Measurements from ENCODE around the gene FBLN1.
A peak's percentile ranks its signal among the peaks of the same experiment; 100 is the strongest.

The FBLN1 gene

DNA sequence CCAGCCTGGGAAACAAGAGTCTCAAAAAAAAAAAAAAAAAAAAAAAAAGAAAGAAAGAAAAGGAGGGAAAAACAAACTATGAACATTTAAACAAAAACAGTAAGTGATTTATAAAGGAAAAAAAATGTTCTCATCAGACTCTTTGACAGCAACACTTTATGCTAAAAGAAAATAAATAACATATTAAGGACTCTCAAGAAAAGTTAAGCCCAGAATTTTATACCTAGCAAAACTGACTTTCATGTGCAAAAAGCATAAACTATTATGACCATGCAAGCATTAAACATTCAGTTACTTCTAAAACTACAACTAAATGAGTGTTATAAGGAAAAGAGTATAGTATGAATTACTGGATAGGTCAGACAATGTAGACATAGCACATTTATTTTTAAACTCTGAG is 68.4 kb downstream of the FBLN1 start:
- no peak for DNase-seq (ENCODE audit: low read depth)

DNA sequence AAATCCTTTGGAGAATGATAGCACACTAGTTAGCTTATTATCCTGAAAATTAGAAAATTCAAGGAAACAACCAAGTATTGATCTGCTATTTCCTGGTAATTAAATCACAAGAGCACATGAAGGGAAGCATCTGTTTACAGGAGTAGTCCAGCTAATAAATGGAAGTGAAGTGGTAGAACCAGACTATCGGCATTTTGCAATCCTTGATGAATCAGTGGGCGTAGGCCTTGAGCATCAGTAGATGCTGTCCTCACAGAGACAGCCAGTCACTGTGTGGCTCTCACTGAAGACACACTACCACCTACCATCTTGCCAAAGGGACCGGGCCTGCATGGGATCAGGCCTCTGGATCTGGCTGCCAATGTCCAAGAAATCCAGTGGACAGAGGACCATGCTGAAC is 69.8 kb downstream of the FBLN1 start:
- DNase-seq (ENCODE audit: low read depth), result no peak

DNA sequence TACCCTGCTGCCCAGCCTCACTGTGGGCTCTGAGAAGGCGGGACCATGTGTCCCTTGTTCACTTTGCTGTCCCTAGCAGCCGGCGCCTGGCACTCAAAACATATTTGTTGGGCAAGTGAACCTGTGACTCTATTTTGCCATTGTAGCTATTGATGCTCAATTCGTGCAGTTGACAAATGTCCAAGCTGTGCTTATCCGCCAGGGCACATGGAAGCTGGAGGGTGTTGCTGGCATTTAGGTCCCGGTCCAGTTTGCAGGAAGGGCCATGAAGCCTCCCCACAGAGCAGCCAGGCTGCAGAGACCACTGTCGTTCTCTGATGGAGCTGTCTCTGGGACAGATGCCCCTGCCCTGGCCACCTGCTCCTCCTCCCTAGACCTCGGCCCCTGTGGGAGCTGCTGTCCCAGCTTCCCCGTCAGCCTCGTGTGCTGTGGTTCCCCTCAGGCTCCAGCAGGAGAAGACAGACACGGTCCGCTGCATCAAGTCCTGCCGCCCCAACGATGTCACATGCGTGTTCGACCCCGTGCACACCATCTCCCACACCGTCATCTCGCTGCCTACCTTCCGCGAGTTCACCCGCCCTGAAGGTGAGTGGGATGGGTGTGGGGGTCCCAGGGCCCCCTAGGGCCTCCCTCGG is 71.5 kb downstream of the FBLN1 start:
- DNase-seq (ENCODE audit: low read depth), result no peak

DNA sequence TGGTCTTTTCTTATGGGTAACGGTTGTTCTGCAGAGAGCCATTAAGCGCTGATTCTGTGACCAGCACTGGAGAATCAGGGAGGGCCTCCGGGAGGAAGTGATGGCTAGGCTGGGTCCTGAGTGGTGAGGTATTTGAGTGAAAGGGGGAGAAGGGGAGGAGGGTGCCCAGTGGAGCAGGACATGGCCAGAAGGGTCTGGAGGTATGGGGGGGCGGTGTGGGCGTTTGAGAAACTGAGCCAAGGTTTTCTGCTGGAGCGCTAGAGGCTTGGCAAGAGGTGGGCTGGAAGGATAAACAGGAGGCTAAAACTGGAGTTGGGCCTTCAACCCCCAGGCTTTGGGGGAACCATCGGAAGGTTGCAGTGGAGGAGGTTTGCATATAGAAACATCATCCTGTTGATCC is 72.5 kb downstream of the FBLN1 start:
- DNase-seq (ENCODE audit: low read depth), result no peak

DNA sequence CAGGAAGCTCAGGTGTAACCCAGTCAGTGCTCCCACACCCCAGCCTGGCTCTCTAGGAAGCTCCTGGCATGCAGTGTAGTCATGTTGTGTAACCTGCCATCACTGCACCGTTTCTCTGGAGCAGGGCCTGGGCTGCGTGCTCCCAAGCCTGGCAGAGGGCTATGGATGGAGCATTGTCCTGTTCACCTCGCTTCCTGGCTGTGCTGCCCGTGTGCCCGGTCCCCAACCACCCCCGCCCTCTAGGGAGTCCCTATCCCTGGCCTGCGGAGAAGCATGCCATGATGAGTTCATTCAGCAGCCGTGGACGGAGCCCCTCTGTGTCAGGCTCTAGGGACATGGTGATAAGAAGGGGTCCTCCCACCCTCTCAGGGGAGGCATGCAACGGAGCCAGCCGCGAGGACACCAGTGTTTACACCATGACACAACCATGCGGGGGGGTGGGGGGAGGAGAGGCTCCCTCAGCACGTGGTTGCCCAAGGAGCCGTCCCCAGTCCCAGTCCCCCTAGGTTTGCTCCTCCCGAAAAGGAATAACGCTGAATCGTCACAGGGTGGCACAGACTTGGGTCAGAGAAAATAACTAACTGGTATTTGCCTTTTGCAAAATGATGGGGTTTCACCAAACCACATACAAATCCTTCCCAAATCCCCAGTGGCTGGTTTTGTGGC is 73.1 kb downstream of the FBLN1 start:
- no peak for DNase-seq (ENCODE audit: low read depth)

DNA sequence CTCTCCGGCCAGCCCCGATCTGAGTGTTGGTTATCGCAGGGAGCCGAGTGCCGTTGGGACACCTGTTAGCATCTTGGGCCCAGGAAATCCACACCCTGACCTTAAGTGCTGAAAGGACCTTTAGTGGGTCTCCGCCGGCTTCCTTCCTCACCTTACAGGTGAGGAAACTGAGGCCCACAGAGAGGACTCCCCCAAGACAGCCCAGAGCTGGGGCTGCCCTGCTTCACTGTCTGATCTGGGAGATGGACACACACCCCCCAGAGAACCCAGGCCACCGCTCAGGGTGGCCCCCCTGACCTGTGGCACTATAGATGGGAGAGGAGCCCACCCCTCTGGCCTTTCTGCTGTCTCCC is 73.6 kb downstream of the FBLN1 start:
- DNase-seq (ENCODE audit: low read depth), result no peak

DNA sequence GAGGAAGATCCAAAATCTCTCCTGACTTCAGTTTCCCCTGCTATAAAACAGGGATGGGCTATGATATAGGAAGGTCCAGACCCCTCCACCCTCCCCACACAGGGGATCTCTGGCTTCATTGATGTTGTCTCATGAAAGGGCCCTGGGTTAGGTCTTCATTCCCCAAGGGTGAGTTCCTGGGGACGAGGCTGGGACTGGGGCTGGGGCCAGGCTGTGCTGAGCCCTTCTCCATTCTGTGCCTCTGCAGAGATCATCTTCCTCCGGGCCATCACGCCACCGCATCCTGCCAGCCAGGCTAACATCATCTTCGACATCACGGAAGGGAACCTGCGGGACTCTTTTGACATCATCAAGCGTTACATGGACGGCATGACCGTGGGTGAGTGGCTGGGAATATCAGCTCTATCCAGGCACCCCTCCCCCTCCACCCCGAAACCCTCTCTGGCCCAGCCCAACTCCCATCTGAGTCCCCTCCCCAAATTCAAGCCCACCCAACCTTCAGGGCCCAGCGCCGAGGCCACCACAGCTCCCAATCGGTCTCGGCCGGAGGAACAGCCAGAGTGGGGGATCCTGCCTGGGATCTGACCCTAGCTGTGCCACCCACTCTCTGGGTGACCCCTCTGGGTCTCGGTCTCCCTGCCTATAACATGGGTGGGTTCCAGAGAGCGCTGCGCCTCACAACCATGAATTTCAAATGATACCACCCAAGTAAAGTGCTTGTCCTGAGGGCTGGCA is 74.2 kb downstream of the FBLN1 start:
- DNase-seq (ENCODE audit: low read depth), result no peak

DNA sequence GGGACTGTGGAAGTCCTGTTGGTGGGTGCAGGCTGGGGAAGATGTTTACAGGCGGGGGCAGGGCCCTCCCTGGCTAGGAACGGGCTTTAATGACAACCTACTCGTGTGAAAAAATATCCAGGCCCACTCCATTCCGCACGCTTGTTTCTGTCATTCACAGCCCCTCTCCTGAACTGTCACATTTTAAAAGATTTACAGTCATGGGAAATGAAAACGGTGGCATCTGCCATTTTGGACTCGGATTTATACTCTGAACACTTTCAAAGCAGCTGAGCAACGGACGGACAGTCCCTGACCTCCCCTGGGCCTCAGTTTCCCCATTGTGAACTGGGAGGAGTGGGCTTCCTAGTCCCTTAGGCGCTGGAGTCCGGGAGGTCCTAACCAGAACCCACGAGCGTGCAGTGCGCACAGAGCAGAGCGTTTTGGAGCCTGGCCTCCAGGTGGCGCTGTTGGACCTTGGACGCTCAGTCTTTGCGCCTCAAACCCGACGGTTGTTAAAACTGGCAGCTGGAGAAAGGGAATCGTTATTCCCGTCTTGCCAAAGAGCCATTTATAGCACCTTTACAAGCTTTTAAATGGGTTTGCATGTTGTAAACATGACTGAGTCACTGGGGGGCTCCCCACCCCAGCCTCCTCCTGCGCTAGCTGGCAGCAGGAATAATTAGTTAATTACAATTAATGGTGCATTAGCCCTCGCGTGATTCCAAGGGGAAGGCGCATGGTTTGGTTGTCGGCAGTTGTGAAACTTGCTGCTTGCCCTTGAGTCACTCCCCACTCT is 75.3 kb downstream of the FBLN1 start:
- DNase-seq (ENCODE audit: low read depth), result peak; percentile 69

DNA sequence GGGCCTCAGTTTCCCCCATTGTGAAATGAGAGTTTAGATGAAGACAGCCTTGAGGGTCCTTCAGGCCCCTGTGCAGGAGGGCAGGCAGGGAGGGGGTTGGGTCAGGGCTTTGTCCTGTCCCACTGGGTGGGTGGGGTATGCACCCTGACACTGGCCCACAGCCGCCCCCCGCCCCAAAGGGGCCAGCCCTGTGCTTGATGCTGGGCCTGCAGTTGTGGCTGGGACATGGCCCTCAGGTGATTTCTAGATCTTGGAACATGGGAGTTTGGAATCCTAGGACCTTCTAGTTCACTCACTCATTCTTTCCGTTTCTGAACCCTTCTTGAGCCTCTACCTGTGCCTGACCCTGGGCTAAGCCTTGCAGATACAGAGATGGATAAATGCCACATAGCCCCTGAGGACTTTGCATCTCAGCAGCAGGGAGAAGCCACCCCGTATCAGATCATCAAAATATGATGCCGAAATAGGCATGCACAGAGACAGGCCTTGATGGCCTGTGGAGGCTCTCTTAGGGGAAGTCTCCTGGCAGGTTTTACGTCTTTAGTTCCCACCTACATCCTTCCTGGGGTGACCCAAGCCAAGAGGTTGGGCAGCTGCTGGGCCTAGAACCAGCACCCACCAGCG is 76.0 kb downstream of the FBLN1 start:
- DNase-seq (ENCODE audit: low read depth), result no peak

DNA sequence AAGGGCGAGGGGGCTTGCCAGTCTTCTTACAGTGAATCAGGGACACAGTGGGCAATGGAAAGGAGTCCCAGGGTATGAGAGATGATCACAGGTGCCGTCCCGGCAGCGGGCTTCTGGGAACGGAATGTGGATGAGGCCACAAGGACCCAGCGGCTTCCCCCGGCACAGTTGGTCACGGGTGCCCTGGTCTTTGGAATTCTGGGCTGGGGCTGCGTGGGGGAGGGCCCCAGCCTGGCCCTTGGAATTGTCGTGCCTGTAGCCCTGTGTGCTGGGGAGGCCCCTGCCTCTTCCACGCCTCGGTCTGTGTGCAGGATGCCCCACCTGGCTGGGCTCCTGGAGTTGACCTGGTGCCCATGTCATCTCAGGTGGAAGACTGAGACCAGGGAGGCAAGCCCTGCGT is 76.6 kb downstream of the FBLN1 start:
- no peak for DNase-seq (ENCODE audit: low read depth)

DNA sequence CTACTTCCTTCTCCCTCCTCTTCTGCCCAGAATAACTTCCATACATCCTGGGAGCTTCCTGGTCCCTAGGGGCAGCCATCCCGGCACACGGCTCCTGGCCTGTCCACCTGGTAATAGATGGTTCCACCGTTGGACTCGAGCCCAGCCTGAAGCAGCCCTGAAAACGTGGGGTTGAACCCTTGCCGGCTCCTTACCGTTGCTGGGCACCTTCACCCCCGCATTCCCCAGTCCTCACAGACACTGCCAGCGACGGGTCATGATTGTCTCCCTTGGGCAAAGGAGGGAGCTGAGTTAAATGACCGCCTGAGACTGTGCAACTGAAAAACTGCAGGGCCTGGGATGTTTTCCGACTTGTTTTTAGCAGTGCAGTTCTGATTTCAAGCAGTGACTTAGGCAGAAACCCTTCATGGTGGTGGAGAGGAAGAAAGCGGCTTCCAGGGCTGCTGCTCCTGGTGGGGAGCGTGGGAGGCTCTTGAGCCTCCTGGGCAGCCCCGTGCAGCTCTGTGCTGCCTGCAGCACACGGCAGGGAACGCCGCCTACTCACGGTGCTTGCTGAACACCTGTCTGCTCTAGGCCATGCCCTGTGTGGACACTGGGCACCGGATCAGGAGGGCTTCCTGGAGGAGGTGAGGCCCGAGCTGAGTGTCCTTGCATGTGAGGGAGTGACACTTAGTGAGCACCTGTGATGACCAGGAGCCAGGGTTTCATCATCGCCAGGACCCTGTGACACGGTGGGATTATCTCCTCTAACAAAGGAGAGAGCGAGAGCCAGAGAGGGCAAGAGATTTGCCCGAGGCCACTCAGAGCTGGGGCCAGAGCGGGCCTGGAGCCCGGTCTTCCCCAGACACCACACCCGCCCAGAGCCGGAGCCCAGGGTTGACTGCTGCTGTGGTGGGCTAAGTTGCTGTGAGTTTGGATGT is 77.4 kb downstream of the FBLN1 start:
- no peak for DNase-seq (ENCODE audit: low read depth)

DNA sequence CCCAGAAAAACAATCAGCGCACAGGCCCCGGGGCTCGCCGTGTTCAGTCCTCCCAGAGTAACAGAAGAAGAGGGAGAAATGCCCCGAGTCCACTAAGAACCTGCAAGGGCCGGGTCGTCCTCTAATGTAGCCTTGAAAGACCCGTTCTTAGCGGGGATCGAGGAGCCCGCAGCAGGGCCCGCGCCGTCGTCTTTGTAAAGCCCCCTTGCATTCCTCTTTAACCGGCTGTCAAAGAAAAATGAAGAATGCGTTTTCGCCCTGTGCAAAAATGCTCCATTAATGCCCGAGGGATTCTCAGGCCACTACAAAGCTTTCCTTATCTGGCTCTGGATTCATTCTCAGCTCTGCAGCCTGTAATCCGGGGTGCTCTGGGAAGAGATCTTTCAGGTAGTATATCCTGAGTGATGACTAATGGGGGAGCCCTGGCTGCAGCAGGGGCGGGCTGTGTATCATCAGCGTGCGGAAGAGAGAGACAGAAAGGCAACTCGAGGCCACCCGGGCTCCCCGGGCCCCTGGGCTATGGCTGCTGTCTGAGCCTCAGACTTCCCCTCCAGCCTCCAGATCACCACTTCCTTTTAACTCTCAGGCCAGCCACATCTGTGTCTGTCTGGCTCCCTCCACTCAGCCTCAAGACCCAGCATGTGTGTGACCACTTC is 78.2 kb downstream of the FBLN1 start:
- no peak for DNase-seq (ENCODE audit: low read depth)

DNA sequence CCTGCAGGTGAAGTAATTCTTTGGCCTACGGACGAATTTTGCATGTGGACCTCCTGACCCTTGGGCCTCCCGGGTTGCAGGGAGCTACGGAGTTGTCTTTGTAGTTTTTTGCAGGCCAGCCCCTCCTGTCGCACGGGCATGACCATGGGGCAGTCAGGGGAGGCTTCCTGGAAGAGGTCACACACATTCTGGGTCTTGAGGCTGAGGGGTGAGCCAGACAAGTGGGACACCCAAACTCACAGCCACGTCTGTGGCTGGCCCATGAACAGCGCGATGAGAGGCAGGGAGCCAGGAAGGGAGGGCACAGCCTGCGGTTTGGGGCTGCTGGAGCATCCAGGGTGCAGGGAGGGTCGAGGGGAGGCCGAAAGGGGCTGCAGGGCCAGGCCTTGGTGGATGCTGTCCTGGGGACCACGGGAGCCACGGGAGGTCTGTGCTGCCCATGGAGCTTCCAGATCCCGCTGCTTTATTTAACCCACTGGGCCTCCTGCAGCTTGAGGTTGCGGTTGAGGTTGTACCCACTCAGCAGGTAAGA is 78.9 kb downstream of the FBLN1 start:
- DNase-seq (ENCODE audit: low read depth), result no peak

DNA sequence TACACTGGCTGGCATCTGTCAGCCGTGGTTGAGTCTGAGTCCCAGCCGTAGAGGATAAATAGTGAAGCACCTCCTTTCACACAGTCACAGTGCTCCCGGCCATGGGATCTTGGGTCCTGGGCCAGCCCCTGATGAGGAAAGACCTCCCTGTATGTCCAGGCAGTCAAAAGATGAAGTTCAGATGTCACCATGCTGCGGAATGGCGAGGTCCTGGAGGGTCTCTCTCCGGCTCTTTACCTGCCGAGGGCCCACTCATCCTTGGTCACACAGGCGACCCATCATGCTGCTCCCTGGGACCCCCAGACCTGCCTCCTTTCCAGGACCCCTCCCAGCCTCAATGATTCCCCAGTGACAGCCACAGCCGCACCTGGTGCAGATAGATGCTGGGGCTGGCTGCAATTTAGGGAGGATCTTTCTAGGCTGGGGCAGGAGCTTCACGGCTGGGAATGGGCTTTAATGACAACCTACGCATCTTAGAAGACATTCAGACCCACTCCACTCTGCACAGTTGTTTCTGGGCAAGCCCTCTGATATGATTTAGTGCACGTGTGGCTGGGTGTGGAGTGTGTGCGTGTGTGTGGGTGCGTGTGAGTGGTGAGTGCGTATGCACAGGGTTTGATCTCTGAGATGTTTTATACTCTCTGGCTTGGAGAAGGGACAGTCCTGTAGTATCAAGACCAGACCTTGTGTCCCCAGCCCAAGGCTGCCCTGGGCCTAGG is 79.7 kb downstream of the FBLN1 start:
- DNase-seq (ENCODE audit: low read depth), result no peak

DNA sequence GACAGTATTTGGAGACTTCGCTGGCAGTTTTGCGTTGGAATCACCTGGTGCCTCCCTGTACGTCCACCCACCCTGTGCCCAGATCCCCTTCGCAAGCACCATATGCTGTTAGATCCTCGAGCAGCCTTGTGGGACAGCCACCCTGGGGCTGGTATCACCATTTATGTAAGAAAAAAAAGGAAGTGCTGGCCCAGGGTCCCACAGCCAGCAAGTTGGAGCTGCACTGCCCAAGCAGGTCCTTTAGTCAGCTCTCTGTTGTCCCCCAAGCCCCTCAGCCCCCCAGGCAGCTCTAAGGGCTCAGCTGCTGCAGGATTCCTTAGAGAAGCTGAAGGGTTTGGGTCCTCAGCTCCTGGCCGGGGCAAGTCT is 80.3 kb downstream of the FBLN1 start:
- no peak for DNase-seq (ENCODE audit: low read depth)

DNA sequence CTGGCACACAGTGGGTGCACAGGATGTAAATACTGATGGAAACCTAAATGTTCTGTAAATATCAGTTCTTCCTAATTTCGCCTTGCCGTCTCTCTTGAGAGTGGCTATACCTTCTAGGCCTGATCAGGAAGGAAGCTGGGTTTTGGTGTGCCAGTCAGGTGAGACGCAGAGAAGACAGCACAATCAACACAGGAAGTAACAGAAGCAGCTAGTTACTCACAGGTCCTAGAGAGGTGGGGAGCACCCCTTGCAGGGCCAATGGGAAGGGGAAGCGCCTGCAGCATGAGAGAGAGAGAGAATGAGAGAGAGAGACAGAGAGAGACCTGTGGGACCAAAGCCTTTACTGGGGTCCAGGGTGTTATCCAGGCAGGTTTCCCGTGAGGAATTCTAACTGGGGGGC is 80.8 kb downstream of the FBLN1 start:
- DNase-seq (ENCODE audit: low read depth), result no peak

DNA sequence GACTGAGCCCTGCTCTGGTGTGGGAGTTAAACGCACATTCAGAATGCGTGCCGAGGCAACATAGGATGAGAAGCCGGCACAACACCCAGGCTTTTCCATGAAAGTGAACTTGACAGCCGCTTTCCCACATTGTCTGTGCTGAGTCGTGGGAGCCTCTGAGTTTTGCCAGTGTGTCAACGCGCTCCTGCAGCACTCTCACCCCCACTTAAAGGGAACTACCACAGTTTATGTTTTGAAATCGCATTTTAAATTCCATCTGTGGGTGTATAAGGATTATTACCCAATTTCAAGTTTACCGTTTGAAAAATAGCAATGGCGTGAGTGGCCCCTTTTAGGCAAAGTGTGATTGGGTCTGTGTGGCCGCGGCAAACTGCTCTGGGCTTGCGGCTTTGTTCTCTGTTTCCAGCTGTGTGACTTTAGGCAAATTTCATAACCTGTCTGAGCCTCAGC is 81.5 kb downstream of the FBLN1 start:
- DNase-seq (ENCODE audit: low read depth), result no peak

DNA sequence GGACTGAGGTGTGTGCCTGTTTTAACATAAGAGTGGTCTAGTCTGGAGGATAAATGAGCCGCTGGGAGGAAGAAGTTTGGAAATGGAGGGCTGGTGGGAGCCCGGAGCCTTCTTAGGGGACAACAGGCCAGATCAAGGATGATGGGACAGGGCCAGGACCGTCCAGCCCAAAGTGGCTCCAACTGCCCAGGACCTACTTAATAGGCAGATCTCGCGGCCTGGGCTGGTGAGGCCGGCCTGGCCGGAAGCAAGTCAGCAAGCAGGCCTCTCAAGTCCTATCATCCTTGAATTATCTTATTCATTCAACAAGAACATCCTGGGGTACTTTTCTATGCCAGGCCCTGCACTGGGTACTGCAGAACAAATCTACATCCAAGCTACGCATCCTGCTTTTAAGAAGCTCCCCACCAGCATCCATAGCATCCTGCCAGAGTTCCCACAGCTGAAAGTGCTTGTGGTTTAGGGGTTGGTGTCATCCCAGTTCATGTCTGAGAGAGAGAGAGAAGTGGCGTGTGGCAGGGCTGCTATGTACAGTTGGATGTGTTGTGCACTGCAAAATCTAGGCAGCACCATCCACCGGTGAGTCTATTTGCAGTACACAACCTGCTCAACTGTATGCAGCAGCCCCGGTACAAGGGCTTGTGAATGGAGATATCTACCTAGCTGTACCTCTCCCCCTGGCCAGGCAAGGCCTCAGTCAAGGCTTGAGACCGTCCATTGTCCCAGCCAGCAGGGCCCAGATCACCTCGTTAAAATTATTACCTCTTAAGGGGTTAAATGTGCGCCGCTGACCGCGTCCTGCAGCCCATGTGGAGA is 82.1 kb downstream of the FBLN1 start:
- DNase-seq (ENCODE audit: low read depth), result no peak

DNA sequence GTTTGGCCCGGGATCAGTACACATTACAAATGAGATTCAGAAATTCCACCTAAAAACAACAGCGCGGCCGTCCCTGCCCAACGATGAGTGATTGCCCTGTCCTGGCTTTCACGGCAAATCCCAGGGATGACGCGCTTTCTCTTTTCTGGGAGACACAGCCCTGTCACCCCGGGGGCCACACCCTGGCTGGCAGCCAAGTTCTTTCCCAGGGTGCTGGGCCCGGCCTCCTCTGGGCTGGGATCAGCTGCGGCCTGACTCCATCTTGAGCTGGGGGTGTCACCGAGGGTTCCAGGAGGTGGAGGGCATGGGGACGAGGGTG is 82.7 kb downstream of the FBLN1 start:
- no peak for DNase-seq (ENCODE audit: low read depth)

Data from stimulated activated CD8-positive, alpha-beta memory T cell treated with anti-CD3 and anti-CD28 coated beads, Interleukin-4, amount 100 ng/mL, for 24 hours (primary cell).